ENCODE data around the gene DAB2IP. TPM values are rescaled to one million over a fixed set of nuclear protein-coding genes. Genes with fewer than 3 reads are reported as not detected.

The DAB2IP gene
- total RNA-seq, 8 experiments from 2014 or later, result 8.0 to 27.7 (median 19.6) TPM

DNA sequence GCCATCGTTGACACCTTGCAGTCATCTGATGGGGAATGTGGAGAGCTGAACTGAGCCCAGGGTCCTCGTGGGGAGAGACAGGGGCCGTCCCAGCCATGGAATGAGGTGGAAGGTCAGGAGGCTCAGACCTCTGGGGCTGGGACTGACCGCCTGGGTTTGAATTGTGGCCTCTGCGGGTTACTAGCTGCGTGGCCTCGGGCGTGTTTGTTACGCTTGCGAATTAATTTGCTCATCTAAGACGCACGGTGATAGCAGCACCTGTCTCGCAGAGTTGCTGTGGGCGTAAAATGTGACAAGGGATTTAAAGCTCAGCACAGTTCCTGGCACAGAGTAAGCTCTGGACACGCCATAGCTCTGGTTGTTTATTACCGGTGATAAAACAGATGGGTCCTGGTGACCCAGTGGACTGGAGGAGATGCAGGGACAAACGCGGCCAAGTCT lies 19.4 kb upstream of the DAB2IP start:
- Histone ChIP-seq H3K4me1 (replicated peaks in 1 of 2) (peaks cover 59% of the 10 kb centered on the region in 2 donors), H3K27ac (no peak overlapping the region), H3K4me3 (no peak overlapping the region)
- 57 to 100% (median 68%) methylated on average over 2 to 10 of the region's 18 CpGs; no CpG with 5 or more reads in 3 of the 10 experiments for WGBS, 10 experiments
- ATAC-seq (replicated peaks in 6 of 8), result no peak
- in situ Hi-C loops (cut with MboI; ENCODE audit: low pct_unique_long_range_greater_than_20kb in 2 of 9, low sequenced_read_pairs in 9 of 9, unreplicated experiment in 9 of 9), result no loop called here

DNA sequence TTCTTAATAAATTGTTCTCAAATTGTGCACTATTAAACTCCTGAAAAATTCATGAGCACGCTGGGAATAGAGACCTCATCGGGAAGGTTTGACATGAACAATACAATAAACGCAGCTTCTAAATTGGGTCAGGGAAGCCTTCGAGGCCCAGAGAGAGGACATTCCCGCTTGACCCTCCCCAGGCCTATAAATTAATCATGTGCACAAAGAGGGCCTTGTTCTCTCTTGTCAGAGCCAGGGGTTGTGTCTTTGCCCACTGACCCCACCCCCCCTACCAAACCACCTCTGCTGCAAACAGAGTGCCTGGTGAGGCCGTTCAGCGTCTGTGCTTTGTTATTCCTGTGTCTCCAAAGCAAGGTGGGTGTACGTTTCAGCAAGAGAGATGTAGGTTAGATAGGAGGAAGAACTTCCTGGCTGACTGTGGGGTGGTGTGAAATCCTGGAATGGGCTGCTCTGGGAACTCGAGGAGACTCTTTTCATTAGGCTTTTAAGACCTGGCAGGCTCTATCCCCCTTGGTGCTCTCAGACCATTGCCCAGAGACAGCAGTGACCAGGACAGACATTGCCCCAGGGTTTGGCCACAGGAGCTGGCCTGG lies 18.2 kb upstream of the DAB2IP start:
- Histone ChIP-seq H3K4me3 (no peak overlapping the region), H3K4me1 (replicated peaks in 1 of 2) (peaks cover 58 to 64% of the 10 kb centered on the region in 2 donors), H3K27ac (peak overlapping the region; percentile 1 to 29)
- peak in 5 of 8 experiments; percentile 26 to 54 (median 50) for ATAC-seq (replicated peaks in 6 of 8)
- WGBS, 10 experiments, result 0 to 60% (median 13%) methylated on average over 1 to 5 of the region's 9 CpGs; no CpG with 5 or more reads in 4 of the 10 experiments
- in situ Hi-C loops (cut with MboI; ENCODE audit: low pct_unique_long_range_greater_than_20kb in 2 of 9, low sequenced_read_pairs in 9 of 9, unreplicated experiment in 9 of 9), result no loop called here

DNA sequence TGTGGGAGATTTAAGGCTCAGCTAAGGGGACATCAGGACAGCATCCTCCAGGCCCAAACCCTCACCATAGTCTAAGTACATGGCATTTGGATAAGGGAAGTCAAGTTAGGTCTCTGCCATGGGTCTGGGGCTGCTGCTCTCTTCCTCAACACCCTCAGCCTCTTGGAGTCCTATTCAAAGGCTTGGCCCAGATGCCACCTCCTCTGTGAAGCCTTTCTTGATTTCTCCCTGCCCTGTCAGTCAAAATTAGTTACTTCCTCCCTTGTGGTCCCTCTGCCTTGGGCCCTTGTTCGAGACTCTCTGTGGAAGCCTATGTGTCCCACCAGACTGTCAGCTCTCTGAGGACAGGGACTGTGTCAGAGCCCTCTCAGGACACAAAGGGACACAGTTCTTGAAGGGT lies 17.7 kb upstream of the DAB2IP start:
- in situ Hi-C loops (cut with MboI; ENCODE audit: low pct_unique_long_range_greater_than_20kb in 2 of 9, low sequenced_read_pairs in 9 of 9, unreplicated experiment in 9 of 9), result no loop called here
- WGBS, 10 experiments, result 50 to 100% (median 80%) methylated on average over 1 of the region's 1 CpG; no CpG with 5 or more reads in 7 of the 10 experiments
- H3K4me1 ChIP-seq (replicated peaks in 1 of 2), result peaks cover 62 to 67% of the 10 kb centered on the region in 2 donors
- peak overlapping the region in 1 of 2 donors; percentile 29 for H3K27ac ChIP-seq
- H3K4me3 ChIP-seq, result no peak overlapping the region
- ATAC-seq (replicated peaks in 6 of 8), result no peak

DNA sequence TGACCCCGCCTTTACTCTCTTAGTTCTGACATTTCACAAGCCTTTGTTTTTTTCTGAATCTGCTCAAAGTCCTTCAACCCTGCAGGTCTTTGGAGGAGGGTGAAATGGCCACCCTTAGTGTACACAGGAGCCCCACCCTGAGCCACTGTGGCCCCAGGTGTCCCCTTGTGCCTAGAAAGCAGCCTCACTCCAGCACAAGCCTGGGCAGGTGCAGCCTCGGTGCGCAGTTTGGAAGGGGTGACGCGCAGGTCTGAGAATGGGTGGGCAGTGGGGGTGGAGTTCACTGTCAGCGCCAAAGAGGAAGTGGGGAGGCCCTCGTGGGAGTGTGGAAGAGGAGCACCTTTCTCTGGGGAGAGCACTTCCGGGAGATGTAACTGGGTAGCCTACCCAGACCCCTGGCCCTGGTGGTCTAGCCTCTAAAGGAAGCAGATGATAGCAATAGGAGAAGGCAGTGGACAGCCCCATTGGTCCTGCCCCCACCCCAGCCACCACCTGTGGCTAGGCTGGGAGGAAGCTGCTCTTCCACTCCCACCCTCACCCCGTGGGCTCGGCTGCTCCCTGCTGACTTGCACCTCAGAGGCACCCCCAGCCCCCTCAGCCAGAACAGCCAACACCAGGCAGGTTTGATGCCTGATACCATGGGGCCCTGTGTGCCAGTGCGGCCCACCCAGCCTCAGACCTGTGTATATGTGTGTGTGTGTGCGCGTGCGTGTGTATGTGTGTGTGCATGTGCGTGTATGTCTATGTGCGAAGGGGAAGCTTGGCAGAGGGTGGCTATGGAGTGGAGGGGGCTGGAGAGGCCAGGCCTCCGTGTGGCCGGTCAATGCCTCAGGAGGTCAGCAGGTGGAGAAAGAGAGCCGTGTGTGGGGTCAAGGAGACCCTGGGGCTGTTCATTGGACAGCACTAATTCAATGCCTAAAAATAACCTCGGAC lies 16.8 kb upstream of the DAB2IP start:
- peaks cover 62 to 67% of the 10 kb centered on the region in 2 donors for H3K4me1 ChIP-seq (replicated peaks in 1 of 2)

DNA sequence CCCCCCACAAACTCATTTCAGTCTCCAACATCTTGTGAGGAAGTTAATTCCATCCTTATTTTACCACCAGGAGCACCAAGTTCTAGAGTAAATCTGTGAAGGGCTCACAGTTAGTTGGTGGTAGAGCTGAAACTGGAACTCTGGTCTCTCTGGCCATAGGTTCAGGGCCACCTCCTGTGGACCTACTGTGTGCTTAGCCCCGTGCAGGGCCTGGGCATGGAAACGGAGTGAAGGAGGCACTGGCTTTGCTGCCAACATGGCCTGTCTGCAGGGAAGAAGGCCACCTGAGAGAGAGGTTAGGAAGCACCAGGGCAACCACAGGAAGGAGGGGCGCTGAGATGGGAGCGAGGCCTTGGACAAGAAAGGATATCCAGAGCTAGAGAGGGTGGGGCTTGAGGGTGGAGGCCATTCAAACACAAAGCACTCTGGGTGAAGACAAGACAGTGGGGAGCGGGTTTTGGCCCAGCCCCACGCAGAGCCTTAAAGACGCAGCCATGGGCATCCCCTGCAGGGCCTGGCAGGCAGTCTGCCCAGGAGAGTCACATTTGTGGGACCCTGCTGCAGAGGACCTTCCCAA lies 16.0 kb upstream of the DAB2IP start:
- no peak overlapping the region for H3K4me3 ChIP-seq
- 20 to 100% (median 72%) methylated on average over 1 to 4 of the region's 7 CpGs; no CpG with 5 or more reads in 5 of the 10 experiments for WGBS, 10 experiments
- ATAC-seq (replicated peaks in 6 of 8), result peak in 6 of 8 experiments; percentile 6 to 28 (median 18)
- in situ Hi-C loops (cut with MboI; ENCODE audit: low pct_unique_long_range_greater_than_20kb in 2 of 9, low sequenced_read_pairs in 9 of 9, unreplicated experiment in 9 of 9), result no loop called here
- H3K27ac ChIP-seq, result no peak overlapping the region
- H3K4me1 ChIP-seq (replicated peaks in 1 of 2), result peaks cover 66 to 69% of the 10 kb centered on the region in 2 donors

More for the DNA sequence above, 16.8 kb upstream of the DAB2IP start:
- H3K4me3 ChIP-seq, result no peak overlapping the region
- WGBS, 10 experiments, result 0 to 100% (median 40%) methylated on average over 1 of the region's 20 CpGs; no CpG with 5 or more reads in 4 of the 10 experiments
- H3K27ac ChIP-seq, result no peak overlapping the region
- in situ Hi-C loops (cut with MboI; ENCODE audit: low pct_unique_long_range_greater_than_20kb in 2 of 9, low sequenced_read_pairs in 9 of 9, unreplicated experiment in 9 of 9), result no loop called here
- peak; percentile 49 to 76 (median 71) for ATAC-seq (replicated peaks in 6 of 8)

DNA sequence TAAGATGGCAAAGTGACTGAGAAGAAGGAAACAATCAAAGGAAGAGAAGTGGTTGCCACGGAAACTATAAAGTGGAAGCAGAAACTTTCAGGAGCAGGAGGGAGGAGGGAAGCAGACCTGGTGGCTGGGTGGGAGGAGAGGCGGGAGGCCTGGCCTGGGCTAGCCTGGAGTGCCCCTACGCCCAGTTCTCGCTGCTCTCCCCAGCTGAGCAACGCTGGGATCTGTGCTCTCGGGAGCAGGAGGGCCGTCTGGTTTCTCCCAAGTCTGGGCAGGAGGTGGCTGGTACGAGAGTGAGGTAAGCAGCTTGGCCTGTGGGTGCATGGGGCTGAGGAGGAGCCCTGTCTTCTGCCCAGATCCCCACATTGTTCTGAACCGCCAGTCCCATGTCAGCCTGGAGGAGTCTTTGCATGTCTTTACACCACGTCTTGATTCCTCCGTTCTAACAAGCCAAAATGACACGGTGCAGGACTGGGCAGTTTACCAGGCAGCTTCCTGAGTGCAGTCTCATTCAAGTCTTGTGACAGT lies 15.0 kb upstream of the DAB2IP start:
- peak; percentile 7 to 70 (median 36) for ATAC-seq (replicated peaks in 6 of 8)
- Histone ChIP-seq H3K4me3 (no peak overlapping the region), H3K4me1 (replicated peaks in 1 of 2) (peaks cover 72% of the 10 kb centered on the region in 2 donors), H3K27ac (peak overlapping the region in 1 of 2 donors; percentile 42)
- in situ Hi-C loops (cut with MboI; ENCODE audit: low pct_unique_long_range_greater_than_20kb in 2 of 9, low sequenced_read_pairs in 9 of 9, unreplicated experiment in 9 of 9), result no loop called here
- WGBS, 10 experiments, result 0 to 65% (median 20%) methylated on average over 1 to 8 of the region's 12 CpGs; no CpG with 5 or more reads in 3 of the 10 experiments

DNA sequence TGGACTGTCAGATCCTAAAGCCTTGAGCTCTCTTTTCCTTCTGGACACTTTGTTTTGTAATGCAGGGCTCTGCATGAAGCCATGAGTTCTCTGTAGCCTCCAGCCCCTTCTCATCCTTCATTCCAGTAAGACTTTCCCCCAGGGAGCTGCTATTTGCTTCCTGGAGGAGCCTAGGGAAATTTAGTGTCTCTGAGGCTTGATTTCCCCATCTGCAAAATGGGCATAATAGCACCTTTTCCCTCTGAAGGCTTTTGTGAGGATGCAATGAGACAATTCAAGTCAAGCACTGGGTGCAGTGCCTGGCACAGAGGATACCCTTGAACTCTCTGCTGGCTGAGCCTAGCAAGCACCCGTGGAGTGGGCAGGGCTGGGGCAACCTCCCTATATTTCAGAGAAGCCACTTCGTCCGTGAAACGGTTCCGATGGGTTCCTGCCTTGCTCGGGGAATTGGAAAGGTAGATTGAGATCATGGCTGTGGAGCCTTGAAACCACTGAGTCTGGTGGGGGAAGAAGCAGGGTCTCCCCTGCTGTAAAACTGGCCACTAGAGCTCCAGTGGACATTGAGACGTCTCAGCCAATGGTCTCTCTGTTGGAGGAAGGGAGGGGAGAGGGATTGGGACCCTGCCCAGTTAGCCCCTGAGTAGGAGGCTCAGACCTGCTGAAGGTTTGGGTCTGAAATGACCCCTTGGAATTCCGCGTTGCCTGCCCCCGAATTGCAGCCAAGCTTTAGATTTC lies 14.3 kb upstream of the DAB2IP start:
- no peak for ATAC-seq (replicated peaks in 6 of 8)

DNA sequence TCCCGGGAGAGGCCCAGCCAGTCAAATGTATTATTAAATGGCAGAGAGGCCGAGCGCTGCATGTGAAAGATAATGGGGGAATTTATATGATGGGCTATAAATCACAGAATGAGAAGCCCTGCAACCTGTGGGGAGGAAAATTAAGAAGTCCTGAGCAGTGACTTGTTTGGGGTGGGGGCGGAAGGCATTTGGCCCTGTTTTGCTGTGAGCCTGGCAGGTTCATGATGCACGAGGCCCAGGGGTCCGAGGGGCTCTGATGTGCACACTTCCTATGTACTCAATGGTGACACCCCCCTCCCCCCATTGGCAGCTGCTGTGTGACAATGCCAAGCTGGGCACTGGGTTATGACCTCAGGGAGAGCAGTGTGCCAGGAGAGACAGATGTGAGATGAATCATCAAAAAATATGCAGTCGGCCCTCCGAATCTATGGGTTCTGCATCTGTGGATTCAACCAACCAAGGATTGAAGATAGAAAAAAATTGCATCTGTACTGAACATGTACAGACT lies 13.7 kb upstream of the DAB2IP start:
- peak in 1 of 8 experiments; percentile 18 for ATAC-seq (replicated peaks in 6 of 8)
- in situ Hi-C loops (cut with MboI; ENCODE audit: low pct_unique_long_range_greater_than_20kb in 2 of 9, low sequenced_read_pairs in 9 of 9, unreplicated experiment in 9 of 9), result no loop called here
- H3K4me1 ChIP-seq (replicated peaks in 1 of 2), result peaks cover 61 to 63% of the 10 kb centered on the region in 2 donors
- 17 to 80% (median 47%) methylated on average over 1 to 8 of the region's 8 CpGs; no CpG with 5 or more reads in 2 of the 10 experiments for WGBS, 10 experiments
- H3K27ac ChIP-seq, result no peak overlapping the region
- no peak overlapping the region for H3K4me3 ChIP-seq

More for the DNA sequence above, 14.3 kb upstream of the DAB2IP start:
- 33 to 85% (median 40%) methylated on average over 1 to 6 of the region's 10 CpGs; no CpG with 5 or more reads in 5 of the 10 experiments for WGBS, 10 experiments
- in situ Hi-C loops (cut with MboI; ENCODE audit: low pct_unique_long_range_greater_than_20kb in 2 of 9, low sequenced_read_pairs in 9 of 9, unreplicated experiment in 9 of 9), result no loop called here
- Histone ChIP-seq H3K4me1 (replicated peaks in 1 of 2) (peaks cover 68 to 69% of the 10 kb centered on the region in 2 donors), H3K27ac (peak overlapping the region in 1 of 2 donors; percentile 18), H3K4me3 (no peak overlapping the region)

DNA sequence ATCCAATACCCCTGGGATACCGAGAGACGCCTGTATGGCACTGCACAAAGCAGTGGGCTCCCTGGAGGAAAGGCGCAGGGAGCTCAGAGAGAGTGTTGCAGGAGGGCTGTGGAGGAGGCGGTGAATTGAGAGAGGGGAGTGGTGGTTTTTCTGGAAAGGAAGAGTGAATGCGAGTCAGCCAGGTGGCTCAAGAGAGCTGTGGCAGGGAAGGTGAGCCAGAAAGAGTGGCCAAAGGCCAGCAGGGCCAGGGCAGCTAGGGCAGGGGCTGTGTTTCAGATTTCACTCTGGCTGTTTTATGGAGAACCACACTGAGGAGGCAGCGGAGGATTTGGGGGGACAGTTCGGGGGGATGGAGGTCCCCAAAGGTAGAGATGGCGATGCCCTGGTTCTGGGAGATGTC lies 13.0 kb upstream of the DAB2IP start:
- Histone ChIP-seq H3K27ac (no peak overlapping the region), H3K4me1 (replicated peaks in 1 of 2) (peaks cover 55 to 57% of the 10 kb centered on the region in 2 donors), H3K4me3 (no peak overlapping the region)
- no peak for ATAC-seq (replicated peaks in 6 of 8)
- in situ Hi-C loops (cut with MboI; ENCODE audit: low pct_unique_long_range_greater_than_20kb in 2 of 9, low sequenced_read_pairs in 9 of 9, unreplicated experiment in 9 of 9), result no loop called here
- 85 to 100% (median 98%) methylated on average over 1 to 6 of the region's 8 CpGs; no CpG with 5 or more reads in 2 of the 10 experiments for WGBS, 10 experiments

DNA sequence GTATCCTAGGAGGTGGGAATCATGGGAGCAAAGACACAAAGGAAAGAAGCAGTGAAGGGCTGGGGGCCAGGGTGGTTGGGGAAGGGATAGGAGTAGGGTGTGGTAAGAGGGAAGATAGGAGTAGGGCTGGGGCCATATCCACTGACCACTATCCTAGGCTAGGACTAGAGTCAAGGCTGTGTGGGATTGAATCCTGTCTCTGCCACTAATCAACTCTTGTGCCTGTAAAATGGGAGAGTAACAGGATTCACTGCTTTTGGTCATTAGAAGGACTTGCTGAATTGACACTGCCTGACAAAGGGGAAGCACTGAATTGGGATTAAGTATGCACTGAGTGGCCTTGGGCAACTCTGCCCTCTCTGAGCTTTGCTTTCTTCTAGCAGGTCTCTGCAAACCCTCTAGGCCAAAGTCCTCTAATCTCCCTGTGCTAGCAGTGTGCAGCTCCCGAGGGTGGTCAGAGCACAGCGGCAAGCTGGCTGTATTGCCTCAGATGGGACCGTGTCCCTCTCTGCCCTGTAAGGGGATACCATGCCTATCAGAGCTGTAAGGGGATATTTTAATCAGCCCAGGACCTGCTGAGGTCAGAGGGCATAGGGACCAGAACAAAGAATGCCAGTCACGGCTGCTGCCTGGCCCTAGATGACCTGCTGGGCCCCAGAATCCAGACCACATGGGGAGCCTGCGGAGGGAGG lies 12.4 kb upstream of the DAB2IP start:
- peaks cover 50% of the 10 kb centered on the region in 2 donors for H3K4me1 ChIP-seq (replicated peaks in 1 of 2)
- in situ Hi-C loops (cut with MboI; ENCODE audit: low pct_unique_long_range_greater_than_20kb in 2 of 9, low sequenced_read_pairs in 9 of 9, unreplicated experiment in 9 of 9), result no loop called here
- H3K27ac ChIP-seq, result no peak overlapping the region
- 60 to 90% (median 85%) methylated on average over 2 to 5 of the region's 5 CpGs; no CpG with 5 or more reads in 5 of the 10 experiments for WGBS, 10 experiments
- no peak for ATAC-seq (replicated peaks in 6 of 8)
- no peak overlapping the region for H3K4me3 ChIP-seq

DNA sequence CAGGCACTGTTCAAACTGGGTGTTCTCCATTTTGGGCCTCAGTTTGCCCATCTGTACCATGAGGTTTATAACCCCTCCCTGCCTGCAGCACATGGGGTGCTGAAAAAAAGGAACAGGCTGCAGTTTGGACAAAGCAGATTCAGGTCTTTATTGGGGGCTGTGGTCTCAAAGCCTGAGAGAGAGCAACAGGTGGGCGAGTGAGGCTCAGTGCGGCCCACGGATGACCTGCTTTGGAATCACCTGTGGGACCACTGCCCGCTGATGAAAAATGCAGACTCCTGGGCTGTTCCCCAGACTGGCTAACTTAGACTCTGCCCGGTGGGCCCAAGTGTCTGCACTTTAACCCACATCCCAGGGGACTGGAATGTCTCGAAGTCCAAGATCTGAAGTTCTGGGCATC lies 11.8 kb upstream of the DAB2IP start:
- in situ Hi-C loops (cut with MboI; ENCODE audit: low pct_unique_long_range_greater_than_20kb in 2 of 9, low sequenced_read_pairs in 9 of 9, unreplicated experiment in 9 of 9), result no loop called here
- 80 to 100% (median 92%) methylated on average over 1 to 3 of the region's 6 CpGs; no CpG with 5 or more reads in 6 of the 10 experiments for WGBS, 10 experiments
- H3K27ac ChIP-seq, result no peak overlapping the region
- no peak for ATAC-seq (replicated peaks in 6 of 8)
- peaks cover 44 to 45% of the 10 kb centered on the region in 2 donors for H3K4me1 ChIP-seq (replicated peaks in 1 of 2)
- no peak overlapping the region for H3K4me3 ChIP-seq

All from motor neuron (in vitro differentiated cells).